Suprapubic skin (tissue), 4 donors: Measurements from ENCODE around the gene TTK.

Source experiments
- EP300 ChIP-seq: sonication (generic); formaldehyde crosslinking; IDR thresholded peaks from one replicate; pipeline ENCODE4 v1.6.1; 2017; ENCODE audit warnings: antibody characterized with exemption
- POLR2A ChIP-seq, 2 donors: fragments of 450-650 bp; IDR thresholded peaks; one replicate each; pipeline ENCODE4 v1.6.1; 2017; ENCODE audit warnings: antibody characterized with exemption in 2 of 2, mild to moderate bottlenecking in 2 of 2, moderate library complexity in 2 of 2
- POLR2AphosphoS5 ChIP-seq, 3 donors: sonication (generic); formaldehyde crosslinking; IDR thresholded peaks; one replicate each; pipeline ENCODE4 v1.6.1; 2017; ENCODE audit warnings: antibody characterized with exemption in 3 of 3
- TF ChIP-seq, protein P1 (sequence below), 2 donors: fragments of 200-600 bp in 1 of 2; fragments of 450-650 bp in 1 of 2; sonication (generic) in 1 of 2; IDR thresholded peaks; one replicate each; pipeline ENCODE4 v1.5.1; 2016 to 2019; ENCODE audit warnings: antibody characterized with exemption in 2 of 2, mild to moderate bottlenecking in 1 of 2, moderate library complexity in 1 of 2

DNA sequence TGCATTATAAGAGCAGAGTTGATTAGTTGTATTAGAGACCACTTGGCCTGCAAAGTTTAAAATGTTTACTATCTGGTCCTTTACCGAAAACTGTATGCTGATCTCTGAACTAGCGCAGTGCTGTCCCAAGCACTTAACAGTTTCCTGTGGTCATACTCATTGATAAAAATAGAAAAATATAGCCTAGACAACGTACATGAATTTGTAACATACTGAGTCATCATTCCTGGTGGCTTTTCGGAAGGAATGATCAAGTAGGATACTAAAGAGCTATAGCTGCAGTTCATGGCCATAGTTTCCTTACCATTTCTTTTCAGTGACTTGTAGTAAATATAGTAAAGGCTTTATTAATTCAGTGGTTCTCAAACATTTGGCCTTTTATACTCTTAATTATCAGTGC lies 18.4 kb downstream of the TTK start:
- TF ChIP-seq POLR2AphosphoS5 (IDR thresholded peaks at IDR 0.05), result no peak
- no peak for TF ChIP-seq POLR2A (IDR thresholded peaks at IDR 0.05)
- TF ChIP-seq, protein P1, sequence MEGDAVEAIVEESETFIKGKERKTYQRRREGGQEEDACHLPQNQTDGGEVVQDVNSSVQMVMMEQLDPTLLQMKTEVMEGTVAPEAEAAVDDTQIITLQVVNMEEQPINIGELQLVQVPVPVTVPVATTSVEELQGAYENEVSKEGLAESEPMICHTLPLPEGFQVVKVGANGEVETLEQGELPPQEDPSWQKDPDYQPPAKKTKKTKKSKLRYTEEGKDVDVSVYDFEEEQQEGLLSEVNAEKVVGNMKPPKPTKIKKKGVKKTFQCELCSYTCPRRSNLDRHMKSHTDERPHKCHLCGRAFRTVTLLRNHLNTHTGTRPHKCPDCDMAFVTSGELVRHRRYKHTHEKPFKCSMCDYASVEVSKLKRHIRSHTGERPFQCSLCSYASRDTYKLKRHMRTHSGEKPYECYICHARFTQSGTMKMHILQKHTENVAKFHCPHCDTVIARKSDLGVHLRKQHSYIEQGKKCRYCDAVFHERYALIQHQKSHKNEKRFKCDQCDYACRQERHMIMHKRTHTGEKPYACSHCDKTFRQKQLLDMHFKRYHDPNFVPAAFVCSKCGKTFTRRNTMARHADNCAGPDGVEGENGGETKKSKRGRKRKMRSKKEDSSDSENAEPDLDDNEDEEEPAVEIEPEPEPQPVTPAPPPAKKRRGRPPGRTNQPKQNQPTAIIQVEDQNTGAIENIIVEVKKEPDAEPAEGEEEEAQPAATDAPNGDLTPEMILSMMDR (IDR thresholded peaks at IDR 0.05), result no peak
- TF ChIP-seq EP300, result no peak
